SKM-1 treated with dmso at 0.1 percent for 144 hours (cell line): Measurements from ENCODE around the gene CFAP69.
"Not testable (repeated sequence)": the region's sequence is repeated elsewhere in the genome, so short reads cannot be mapped to it uniquely, and the experiment has no call there.

ENCODE experiments used
- DNase-seq: peaks from one replicate; lab custom pipeline; 2025; ENCODE audit not compliant: unreplicated experiment; lab: John Stamatoyannopoulos, UW

The CFAP69 gene

GRCh38 chr7:90334193-90334843 is 89.3 kb downstream of the CFAP69 start:
- DNase-seq = no peak

- DNase-seq = not testable (repeated sequence)
Observed at GRCh38 chr7:90334926-90335325, 90.0 kb downstream of the CFAP69 start.

- DNase-seq = no peak
Observed at GRCh38 chr7:90337106-90337505, 92.1 kb downstream of the CFAP69 start.

GRCh38 chr7:90345016-90345415 is 100.0 kb downstream of the CFAP69 start:
- no peak for DNase-seq

- DNase-seq = peak; percentile 4
Observed at GRCh38 chr7:90345595-90346335, 100.8 kb downstream of the CFAP69 start.

GRCh38 chr7:90346336-90347125 is 101.6 kb downstream of the CFAP69 start, which contains the start of gene GTPBP10:
Gene GTPBP10, plus strand, starts transcription at chr7:90346716. Its CDS starts 26 bp downstream, at chr7:90346742.
- peak; percentile 90 for DNase-seq

GRCh38 chr7:90347759-90348158 is 102.8 kb downstream of the CFAP69 start:
- peak; percentile 7 for DNase-seq

GRCh38 chr7:90349305-90349704 is 104.3 kb downstream of the CFAP69 start:
- no peak for DNase-seq

- not testable (repeated sequence) for DNase-seq
Observed at GRCh38 chr7:90350032-90350431, 105.1 kb downstream of the CFAP69 start.

GRCh38 chr7:90351987-90352386 is 107.0 kb downstream of the CFAP69 start:
- DNase-seq = no peak
